LoVo (cell line): ENCODE data around the gene URI1.
"Not testable (repeated sequence)": the region's sequence is repeated elsewhere in the genome, so short reads cannot be mapped to it uniquely, and the experiment has no call there.

Experiments
- DNase-seq: peaks from one replicate; pipeline ENCODE4 v3.0.0-alpha.2; 2016; ENCODE audit warnings: low spot score

Gene URI1

DNA sequence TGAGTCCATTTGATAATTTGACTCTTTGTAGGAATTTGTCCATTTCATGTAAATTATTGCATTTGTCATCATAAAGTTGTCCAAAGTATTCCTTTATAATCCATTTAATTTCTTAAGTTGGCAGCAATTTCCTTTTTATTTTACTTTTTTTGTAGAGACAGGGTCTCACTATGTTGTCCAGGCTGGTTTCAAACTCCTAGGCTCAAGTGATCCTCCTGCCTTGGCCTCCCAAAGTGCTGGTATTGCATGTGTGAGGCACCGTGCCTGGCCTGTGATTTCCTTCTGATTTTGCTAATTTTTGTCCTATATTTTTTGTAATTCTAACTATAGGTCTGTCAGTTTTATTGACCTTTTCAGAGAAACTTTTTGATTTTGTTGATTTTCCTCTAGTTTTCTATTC is 84.9 kb downstream of the URI1 start:
- DNase-seq: no peak

DNA sequence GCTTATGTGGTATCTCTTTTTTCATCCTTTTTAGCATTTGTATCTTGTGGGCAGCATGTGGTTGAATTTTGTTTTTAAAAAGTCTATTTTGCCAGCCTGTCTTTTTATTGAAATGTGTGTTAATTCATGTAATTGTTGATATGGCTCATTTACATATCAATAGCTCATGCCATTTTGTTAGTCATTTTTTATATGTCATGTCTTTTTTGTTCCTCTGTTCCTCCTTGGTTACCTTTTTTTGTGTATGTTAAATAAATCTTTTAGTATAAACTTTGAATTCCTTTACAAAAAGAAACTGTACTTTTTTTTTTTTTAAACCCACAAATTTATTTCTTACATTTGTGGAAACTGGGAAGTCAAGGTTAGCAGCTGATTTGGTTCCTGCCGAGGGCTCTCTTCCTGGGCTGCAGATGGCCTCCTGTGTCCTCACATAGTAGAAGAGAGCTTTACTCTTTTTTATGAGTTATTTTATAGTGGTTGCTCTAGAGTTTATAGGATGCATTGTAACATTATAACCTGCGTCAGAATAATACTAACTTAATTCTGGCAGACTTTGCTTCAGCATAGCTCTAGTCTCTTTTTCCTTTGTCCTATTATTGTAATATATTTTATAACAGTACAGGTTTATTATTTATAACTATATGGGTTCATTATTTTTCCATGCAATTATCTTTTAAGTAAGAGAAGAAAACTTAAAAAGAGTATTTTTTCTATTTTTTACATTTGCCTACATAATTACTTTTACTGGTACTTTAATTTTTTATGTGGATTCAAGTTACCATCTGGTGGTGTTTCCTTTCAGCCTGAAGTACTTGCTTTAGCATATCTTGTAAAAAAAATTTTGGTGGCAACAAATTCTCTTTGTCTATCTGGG is 86.3 kb downstream of the URI1 start:
- DNase-seq: peak; percentile 6

DNA sequence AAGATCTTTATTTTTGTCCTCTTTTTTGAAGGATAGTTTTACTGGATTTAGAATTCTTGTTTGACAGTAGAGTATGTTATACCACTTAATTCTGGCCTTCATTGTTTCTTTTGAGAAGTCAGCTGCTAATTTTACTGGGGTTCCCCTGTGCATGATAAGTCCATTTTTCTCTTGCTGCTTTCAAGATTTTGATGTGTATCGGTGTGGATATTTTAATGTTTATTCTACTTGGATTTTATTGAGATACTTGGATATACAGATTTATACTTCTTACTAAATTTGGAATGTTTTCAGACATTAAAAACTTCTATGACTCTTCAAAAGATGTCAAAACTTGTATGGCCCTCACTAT is 86.9 kb downstream of the URI1 start:
- DNase-seq: no peak

DNA sequence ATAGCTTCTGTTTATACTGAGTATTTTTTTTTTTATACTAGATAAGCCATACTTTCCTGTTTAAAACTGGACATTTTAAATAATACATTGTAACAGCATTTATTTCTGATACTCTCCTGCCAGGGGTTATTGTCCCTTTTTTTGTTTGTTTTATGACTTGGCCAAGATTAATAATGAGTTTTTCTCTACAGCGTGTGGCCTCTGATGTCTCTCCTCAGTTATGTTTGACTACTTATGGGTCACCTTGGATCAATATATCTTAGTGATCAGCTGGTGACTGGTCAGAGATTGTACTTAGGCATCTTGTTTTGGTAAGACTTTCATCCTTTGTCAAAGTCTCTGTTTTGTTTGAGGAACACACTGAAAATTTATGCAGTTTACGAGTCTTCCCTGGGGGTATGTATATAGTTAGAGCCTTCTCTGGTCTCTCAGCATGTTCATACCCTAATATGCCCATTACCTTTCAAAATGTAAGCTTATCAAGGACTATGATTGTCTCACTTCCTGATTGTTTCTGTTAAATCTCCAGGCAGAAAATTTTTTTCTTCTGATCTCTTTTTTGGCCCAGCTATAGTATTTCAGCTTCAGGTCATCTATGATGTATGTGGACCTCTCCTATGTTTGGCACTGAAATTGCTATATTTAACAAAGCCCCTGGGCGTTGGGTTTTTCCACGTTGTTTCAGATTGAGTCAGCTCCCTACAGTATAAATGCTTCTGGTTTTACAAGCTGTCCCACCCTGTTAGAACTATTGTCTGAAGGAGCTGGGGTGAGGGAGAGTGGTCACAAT is 87.9 kb downstream of the URI1 start:
- peak; percentile 61 for DNase-seq

DNA sequence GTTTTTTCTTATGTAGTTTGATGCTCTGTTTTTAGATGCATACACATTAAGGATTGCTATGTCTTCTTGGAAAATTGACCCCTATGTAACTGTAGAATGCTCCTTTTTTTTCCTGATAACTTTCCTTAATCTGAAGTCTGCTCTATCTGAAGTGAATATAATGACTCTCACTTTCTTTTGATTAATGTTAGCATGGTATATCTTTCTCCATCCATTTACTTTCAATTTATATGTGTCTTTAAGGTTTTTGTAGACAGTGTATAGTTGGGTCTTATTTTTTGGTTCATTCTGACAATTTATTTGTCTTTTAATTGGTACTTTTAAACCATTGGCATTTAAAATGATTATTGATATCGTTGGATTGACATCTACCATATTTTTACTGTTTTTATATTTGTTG is 92.3 kb downstream of the URI1 start:
- DNase-seq: no peak

DNA sequence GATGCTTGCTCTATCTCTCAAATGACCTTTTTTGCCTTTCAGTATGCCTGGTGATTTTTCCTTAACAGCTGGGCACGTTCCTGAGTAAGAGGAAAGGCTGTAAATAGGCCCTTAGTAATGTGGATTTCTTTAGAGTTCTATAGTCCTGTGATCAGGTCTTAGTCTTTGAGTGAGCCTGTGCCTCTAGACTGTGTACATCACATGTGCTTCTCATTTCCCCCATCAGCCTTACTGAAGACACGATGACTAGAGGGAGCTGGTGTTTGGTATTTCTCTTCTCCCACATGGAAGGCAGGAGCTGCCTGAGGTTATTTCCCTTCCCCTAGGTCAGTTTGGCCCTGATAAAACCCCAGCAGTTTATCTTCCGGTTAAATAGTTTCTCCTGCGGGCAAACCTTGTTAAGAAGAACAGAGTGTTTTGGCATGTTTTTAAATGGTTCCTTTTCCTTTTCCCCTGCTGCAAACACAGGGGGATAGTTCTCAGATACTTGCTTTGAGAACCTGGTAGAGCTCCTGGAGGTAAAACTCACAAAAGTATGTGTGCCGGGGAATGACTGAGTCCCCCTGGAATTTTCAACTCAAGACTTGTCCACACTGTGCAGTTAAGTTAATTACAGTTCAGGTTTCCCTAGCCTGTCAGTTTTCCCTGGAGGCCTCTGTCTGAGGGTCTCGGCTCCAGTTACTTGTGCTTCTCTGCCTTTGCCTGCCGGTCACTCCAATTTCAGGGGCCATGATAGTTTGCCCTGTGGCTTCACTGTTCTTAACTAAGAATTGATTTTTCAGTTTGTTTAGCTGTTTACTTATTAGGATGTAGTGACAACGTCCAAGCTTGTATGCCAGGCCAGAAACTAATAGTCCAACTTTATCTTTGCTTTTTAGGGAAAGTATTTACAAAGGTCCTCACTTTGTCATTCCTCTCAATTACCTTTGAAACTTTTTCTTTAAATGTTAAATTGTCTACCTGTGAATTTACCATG is 94.4 kb downstream of the URI1 start:
- DNase-seq: no peak

DNA sequence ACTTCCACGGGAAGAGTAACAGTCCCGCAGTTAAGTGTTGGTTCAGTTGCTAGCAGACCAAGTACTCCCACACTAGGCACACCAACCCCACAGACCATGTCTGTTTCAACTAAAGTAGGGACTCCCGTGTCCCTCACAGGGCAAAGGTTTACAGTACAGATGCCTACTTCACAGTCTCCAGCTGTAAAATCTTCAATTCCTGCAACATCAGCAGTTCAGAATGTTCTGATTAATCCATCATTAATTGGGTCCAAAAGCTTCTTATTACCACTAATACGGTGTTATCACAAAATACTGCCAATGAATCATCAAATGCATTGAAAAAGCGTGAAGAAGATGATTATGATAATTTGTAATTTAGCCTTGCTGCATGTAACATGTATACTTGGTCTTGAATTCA is 95.8 kb downstream of the URI1 start:
- no peak for DNase-seq

DNA sequence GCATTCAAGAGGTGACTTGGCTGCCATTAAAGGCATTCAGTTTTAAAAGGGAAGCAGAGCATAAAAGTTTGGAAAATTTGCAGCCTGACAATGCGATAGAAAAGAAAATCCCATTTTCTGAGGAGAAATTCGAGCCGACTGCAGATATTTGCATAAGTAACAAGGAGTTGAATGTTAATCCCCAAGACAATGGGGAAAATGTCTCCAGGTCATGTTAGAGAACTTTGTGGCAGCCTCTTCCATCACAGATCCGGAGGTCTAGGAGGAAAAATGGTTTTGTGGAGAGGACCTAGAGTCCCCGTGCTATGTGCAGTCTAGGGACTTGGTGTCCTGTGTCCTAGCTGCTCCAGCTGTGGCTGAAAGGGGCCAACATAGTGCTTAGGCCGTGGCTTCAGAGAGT is 99.9 kb downstream of the URI1 start:
- not testable (repeated sequence) for DNase-seq

DNA sequence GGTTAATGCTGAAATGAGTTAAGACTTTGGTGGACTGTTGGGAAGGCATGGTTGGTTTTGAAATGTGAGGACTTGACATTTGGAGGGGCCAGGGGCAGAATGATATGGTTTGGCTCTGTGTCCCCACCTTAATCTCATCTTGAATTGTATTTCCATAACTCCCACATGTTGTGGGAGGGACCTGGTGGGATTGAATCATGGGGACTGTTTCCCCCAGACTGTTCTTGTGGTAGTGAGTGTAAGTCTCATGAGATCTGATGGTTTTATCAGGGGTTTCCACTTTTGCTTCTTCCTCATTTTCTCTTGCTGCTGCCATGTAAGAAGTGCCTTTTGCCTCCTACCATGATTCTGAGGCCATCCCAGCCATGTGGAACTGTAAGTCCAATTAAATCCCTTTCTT is 101.0 kb downstream of the URI1 start:
- not testable (repeated sequence) for DNase-seq

DNA sequence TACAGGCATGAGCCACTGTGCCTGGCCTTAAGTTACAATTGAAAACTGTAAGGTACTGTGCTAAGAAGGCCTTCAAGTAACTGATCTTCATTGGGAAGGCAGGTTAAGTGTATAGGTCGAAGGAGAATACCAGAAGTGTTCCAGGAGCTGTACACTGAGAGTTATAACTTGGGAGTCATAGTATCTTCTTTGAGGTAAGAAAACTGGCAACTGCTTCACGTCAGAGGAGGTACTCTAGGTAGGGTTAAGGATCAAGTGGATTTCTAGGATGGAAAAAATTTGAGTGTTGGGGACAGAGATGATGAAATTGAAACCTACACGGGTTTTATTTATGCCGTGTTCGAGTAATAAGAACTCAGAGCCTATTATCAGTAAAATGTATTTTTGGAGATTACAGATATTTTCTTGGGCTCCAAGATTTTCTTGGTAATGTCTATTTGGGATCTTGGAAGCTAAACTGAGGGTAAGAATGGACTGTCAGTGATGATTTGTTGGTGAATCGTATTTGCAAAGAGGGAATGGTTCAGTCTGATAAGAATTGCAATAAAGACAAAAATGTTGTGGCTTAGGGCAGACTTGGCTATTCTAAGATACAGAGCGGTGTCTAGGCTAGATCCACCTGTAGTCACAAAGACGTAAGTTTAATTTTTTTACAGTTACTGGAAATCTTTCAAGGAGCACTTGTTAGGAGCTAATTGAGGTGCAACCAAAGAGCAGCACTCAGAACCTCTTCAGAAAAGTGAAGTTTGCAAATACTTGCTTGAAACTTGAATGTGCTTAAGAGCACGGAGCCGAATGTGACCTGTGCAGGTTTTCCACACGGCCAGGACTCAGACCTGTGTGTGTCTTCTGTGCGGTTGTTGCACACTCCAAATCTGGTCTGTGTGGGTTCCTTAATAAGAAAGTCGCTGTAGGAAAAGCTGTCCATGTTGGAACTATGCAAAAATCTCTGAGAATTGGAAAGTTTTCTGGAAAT is 102.5 kb downstream of the URI1 start:
- DNase-seq: no peak

DNA sequence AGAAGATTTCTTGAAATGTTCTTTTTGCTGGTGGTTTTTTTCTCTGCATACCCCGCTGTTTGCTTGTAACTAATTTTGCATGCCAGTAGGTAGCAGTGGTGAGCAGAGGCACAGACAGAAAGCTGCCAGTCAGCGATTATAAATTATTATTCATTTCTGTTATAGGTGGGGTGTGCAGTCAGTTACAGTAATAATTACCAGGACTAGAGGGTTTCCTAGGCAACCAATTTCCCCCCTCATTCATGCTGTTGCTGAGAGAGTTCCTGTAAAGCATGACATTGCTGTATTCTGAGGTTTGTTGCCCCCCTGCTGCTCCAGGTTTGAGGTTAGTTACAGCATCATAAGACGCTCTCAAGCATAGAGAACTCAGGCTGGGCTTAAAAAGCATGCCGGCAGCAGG is 104.5 kb downstream of the URI1 start:
- DNase-seq: no peak

DNA sequence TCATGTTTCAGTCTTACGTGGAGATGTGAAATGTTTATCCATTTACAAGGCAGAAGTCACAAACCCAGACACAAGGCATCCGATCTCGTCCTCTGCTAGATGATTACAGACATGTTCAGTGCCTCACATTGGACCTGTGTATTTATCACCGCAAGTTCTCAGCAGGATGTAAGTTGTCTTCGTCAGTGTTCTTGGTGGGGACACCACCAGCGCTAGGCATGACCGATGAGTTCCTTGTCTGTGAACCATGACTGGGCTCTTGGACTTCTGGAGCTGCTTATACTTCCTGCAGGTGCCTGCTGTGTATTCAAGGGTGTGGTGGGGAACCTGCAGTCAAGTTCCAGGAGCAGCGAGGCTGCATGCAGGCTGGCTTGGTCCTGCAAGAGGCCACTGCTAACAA is 105.4 kb downstream of the URI1 start:
- DNase-seq: no peak

DNA sequence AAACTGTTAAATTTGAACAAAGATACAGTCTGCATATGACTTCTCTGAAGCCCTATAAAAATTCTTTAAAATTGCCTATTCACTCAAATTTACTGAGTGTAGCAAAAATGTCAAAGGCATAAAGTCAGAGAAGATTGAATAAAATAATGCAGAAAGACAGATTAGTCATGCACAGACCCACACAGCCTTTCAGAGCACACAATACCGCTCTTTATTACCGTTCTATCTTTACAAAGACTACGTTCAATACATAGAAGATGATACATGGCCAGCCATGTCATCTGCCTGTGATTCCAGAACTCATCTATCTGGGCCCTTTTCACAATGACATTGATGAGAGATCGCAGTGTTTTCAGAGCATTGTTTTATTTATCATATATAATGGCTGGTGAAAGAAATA is 107.2 kb downstream of the URI1 start:
- DNase-seq: no peak

DNA sequence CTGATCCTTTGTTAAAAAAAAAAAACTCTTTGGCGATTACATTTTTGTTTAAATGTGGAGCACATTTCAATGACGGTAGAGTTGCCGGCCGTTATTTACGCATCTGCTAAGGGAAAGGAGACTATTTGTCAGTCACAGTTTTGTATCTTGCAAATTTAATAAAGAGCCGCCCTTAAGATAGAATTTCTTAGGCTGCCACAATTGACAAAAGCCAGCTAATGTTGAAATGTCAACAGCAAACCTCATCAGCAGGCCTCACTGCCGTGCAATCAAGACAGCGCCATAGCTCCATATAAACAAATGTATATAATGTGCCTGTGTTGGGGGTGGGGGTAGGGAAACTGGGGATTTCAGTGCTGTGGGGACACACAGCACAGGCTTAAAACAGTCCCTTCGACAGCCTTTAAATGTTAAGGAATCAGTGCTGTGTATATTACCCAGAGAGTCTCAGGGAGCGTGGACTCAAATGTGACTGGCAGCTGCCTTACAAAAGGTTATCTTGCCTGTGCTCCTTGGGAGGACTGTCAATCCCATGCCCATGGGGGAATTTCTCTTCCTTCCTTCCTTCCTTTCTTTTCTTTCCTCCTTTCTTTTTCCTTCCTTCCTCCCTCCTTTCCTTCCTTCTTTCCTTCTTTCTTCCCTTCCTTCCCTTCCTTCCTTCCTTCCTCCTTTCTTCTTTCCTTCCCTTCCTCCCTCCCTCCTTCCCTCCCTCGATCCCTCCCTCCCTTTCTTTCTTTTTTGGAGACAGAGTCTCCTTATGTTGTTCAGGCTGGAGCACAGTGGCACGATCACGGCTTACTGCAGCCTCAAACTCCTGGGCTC is 108.0 kb downstream of the URI1 start:
- no peak for DNase-seq

DNA sequence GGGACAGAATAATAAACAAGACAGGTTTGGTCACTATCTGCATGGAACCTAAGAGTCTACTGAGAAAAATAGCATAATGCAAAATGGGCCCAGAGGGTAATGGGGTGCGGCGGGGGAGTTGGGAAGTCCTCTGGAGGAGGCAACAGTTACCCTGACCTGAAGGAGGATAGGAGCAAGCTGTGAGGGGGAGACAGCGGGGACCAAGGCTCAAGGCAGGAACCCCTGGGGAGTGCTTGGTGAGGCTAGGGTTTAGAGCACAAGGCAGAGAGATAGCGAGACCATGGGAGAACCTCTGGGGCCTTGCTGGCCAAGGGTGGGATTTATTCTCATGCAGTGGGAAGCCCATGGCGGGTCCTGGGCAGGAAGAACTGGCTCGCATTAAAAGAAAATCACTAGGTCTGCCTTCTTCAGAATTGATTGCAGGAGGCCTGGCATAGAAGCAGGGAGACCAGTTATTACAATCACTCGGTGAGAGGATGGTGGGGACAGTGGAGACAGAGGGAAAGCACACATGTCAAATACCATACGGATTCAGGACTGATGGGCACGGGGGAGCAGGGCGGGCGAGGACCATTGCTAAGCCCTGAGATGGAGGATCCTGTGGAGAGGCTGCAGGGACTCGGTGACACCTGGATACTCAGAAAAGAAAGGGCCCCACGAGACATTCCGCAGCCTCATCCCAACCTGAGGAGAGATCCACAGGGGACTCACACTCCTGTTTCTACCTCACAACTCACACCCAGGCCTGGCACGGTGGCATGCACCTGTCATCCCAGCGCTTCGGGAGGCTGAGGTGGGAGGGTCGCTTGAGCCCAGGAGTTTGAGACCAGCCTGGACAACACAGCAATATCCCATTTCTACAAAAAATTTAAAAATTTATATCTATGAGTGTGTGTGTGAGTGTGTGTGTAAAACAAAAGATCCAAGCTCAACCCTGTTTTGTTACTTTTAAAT is 110.4 kb downstream of the URI1 start:
- DNase-seq: no peak

DNA sequence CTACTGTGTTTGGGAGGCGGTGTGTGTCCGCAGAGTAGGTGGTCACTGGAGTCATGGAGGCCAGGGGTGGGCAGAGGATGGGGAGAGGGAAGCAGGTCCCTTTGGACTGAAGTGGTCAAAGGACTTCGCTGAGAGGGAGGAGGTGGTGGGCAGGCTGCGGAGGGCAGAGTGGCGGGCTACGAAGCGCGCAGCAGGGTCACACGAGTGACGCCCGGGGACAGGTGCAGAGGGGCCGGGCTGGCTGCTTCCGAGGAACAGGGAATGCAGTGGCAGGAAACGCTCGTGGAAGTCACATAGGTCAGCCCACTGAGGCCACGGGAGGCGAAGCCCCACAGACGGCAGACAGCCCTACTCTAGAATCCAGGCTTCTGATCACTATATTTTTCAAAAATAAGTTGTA is 111.5 kb downstream of the URI1 start:
- DNase-seq: no peak

DNA sequence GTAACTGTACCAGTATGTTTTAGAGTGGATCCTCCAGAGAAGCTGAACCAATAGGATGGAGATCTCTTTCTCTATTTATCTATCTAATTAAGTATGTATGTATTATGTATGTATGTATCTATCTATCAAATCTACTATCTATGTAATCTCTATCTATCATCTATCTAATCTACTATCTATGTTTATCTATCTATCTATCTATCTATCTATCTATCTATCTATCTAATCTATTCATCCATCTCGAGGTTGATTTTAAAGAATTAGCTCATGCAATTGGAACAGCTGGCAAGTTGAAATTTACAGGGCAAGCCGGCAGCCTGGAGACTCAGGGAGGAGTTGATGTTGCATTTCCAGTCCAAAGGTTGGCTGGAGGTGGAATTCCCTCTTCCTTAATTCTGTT is 112.2 kb downstream of the URI1 start:
- no peak for DNase-seq

DNA sequence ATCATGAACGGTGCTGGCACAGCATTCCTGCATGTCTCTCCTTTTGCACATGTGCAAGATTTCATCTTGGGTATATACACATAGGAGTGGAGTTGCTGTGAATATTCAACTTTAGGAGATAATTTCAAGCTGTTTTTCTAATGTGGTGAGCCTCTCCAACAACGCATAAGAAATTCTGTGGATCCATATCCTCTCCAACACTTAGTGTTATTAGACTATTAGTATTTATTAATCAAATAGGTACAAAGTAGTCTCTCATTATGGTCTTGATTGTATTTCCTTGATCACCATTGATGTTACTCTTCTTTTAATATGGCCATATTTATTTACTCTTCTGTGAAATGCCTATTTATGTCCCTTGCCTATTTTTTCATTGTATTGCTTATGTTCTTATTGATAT is 114.5 kb downstream of the URI1 start:
- DNase-seq: no peak
